ENCODE data around the gene UBR2. TPM values are rescaled to one million over a fixed set of nuclear protein-coding genes. Genes with fewer than 3 reads are reported as not detected.
A peak's percentile ranks its signal among the peaks of the same experiment; 100 is the strongest.
"Not testable (repeated sequence)": the region's sequence is repeated elsewhere in the genome, so short reads cannot be mapped to it uniquely, and the experiment has no call there.

UBR2 gene
- total RNA-seq, 1 donor from 2014 or later: 8.3 TPM

GRCh38 chr6:42724825-42725224 lies 161.0 kb downstream of the UBR2 start:
- no peak overlapping the region for H3K4me3 ChIP-seq (ENCODE audit: low read depth, low read length)
- DNase-seq (ENCODE audit: low read depth): no peak
- no peak for TF ChIP-seq CTCF (conservative IDR thresholded peaks at IDR 0.05; ENCODE audit: low read depth, low read length)

GRCh38 chr6:42726026-42726425 lies 162.2 kb downstream of the UBR2 start:
- DNase-seq (ENCODE audit: low read depth): no peak
- TF ChIP-seq CTCF (conservative IDR thresholded peaks at IDR 0.05; ENCODE audit: low read depth, low read length): no peak
- H3K4me3 ChIP-seq (ENCODE audit: low read depth, low read length): no peak overlapping the region

GRCh38 chr6:42726485-42727086 lies 162.8 kb downstream of the UBR2 start:
- no peak for DNase-seq (ENCODE audit: low read depth)
- peak overlapping the region; percentile 45 for H3K4me3 ChIP-seq (ENCODE audit: low read depth, low read length)
- TF ChIP-seq CTCF (conservative IDR thresholded peaks at IDR 0.05; ENCODE audit: low read depth, low read length): peak; percentile 94

GRCh38 chr6:42727087-42727611 lies 163.3 kb downstream of the UBR2 start:
- peak overlapping the region; percentile 45 for H3K4me3 ChIP-seq (ENCODE audit: low read depth, low read length)
- no peak for TF ChIP-seq CTCF (conservative IDR thresholded peaks at IDR 0.05; ENCODE audit: low read depth, low read length)
- DNase-seq (ENCODE audit: low read depth): no peak

- TF ChIP-seq CTCF (conservative IDR thresholded peaks at IDR 0.05; ENCODE audit: low read depth, low read length): no peak
- DNase-seq (ENCODE audit: low read depth): no peak
- no peak overlapping the region for H3K4me3 ChIP-seq (ENCODE audit: low read depth, low read length)
These were observed 163.8 kb downstream of the UBR2 start for GRCh38 chr6:42727627-42728026.

GRCh38 chr6:42729731-42730130 lies 165.9 kb downstream of the UBR2 start:
- DNase-seq (ENCODE audit: low read depth): no peak
- no peak for TF ChIP-seq CTCF (conservative IDR thresholded peaks at IDR 0.05; ENCODE audit: low read depth, low read length)
- no peak overlapping the region for H3K4me3 ChIP-seq (ENCODE audit: low read depth, low read length)

GRCh38 chr6:42733867-42734481 lies 170.1 kb downstream of the UBR2 start:
- H3K4me3 ChIP-seq (ENCODE audit: low read depth, low read length): not testable (repeated sequence)
- DNase-seq (ENCODE audit: low read depth): peak; percentile 73

All from epithelial cell of proximal tubule (primary cell).